ENCODE data around the gene HPGD. TPM values are rescaled to one million over a fixed set of nuclear protein-coding genes. Genes with fewer than 3 reads are reported as not detected.

Gene HPGD
- total RNA-seq, 2 experiments from 2014 or later, result 9.3 to 10.4 TPM

DNA sequence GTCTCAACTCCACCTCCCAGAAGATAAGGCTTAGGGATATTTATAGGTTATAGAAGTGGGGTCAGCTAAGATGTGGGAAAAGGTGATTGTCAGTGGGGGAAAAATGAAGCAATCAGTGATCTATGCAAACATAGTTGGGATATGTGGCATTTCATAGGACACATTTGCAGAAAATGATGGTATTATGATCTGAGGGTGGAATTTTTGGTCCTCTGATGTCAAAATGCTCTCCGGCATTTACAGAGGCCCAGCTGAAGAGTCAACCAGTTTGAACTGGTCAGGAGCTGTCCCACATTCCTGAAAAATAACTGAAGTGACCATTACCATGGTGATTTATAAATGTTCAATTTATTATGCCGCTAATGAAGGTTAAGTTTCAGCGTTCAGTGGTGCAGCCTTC is 12.2 kb upstream of the HPGD start:
- DNase-seq (no peak), ATAC-seq (ENCODE audit: poor library complexity) (no peak)
- Mint-ChIP-seq H3K4me1 (ENCODE audit: low read depth) (no peaks in the 10 kb centered on the region), H3K4me3 (no peak overlapping the region), H3K27me3 (peaks cover 4% of the 10 kb centered on the region), H3K36me3 (ENCODE audit: low read depth) (no peaks in the 10 kb centered on the region), H3K9me3 (no peaks in the 10 kb centered on the region), H3K27ac (no peak overlapping the region)
- no peak for TF ChIP-seq CTCF (IDR thresholded peaks at IDR 0.05)
- ChIA-PET POLR2A (no interaction called here), CTCF (no interaction called here)
- H3K36me3 ChIP-seq (ENCODE audit: insufficient read depth, low read length), result no peaks in the 10 kb centered on the region
- intact Hi-C loops (cut with DNase I, micrococcal nuclease), result no loop called here
- H3K27me3 ChIP-seq (ENCODE audit: control insufficient read depth in 1 of 2, insufficient read depth in 2 of 2, low read length in 2 of 2), result no peaks in the 10 kb centered on the region
- H3K4me3 ChIP-seq (ENCODE audit: low read length), result no peak overlapping the region
- no peak overlapping the region for H3K27ac ChIP-seq (ENCODE audit: low read depth in 1 of 2, low read length in 2 of 2)
- no peaks in the 10 kb centered on the region for H3K4me1 ChIP-seq (ENCODE audit: insufficient read depth, low read length)
- H3K9me3 ChIP-seq (ENCODE audit: control insufficient read depth in 1 of 2, insufficient read depth in 1 of 2, low read length in 2 of 2), result no peaks in the 10 kb centered on the region

DNA sequence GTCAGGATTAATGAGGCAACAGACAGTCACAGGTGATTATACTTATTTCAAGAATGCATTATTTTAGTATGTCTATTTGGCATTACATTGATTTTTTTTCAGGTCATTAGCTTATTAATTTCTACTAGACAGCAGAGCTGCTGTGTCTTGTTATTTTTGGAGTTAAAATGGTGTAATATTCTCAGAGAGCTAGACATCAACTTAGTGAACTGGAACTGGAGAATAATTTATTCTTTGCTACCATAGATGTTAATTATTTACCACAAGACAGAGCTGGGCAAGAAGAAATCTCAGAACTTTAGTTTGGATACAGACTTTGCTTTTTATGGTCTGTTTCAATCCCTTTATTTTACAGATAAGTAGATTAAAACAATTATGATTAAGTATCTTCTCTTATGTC is 10.2 kb upstream of the HPGD start:
- Mint-ChIP-seq H3K4me1 (ENCODE audit: low read depth) (no peaks in the 10 kb centered on the region), H3K27me3 (peaks cover 4% of the 10 kb centered on the region), H3K36me3 (ENCODE audit: low read depth) (no peaks in the 10 kb centered on the region), H3K27ac (no peak overlapping the region), H3K4me3 (no peak overlapping the region), H3K9me3 (no peaks in the 10 kb centered on the region)
- TF ChIP-seq CTCF (IDR thresholded peaks at IDR 0.05), result no peak
- Histone ChIP-seq H3K4me3 (ENCODE audit: low read length) (no peak overlapping the region), H3K27me3 (ENCODE audit: control insufficient read depth in 1 of 2, insufficient read depth in 2 of 2, low read length in 2 of 2) (no peaks in the 10 kb centered on the region), H3K4me1 (ENCODE audit: insufficient read depth, low read length) (no peaks in the 10 kb centered on the region), H3K27ac (ENCODE audit: low read depth in 1 of 2, low read length in 2 of 2) (no peak overlapping the region), H3K36me3 (ENCODE audit: insufficient read depth, low read length) (no peaks in the 10 kb centered on the region), H3K9me3 (ENCODE audit: control insufficient read depth in 1 of 2, insufficient read depth in 1 of 2, low read length in 2 of 2) (no peaks in the 10 kb centered on the region)
- intact Hi-C loops (cut with DNase I, micrococcal nuclease), result no loop called here
- POLR2A ChIA-PET, result no interaction called here
- DNase-seq, result no peak
- CTCF ChIA-PET, result no interaction called here
- ATAC-seq (ENCODE audit: poor library complexity), result no peak

- DNase-seq (no peak), ATAC-seq (ENCODE audit: poor library complexity) (no peak)
- H3K27me3 ChIP-seq (ENCODE audit: control insufficient read depth in 1 of 2, insufficient read depth in 2 of 2, low read length in 2 of 2), result no peaks in the 10 kb centered on the region
- Mint-ChIP-seq H3K27me3 (peaks cover 4% of the 10 kb centered on the region), H3K4me3 (no peak overlapping the region), H3K27ac (no peak overlapping the region), H3K36me3 (ENCODE audit: low read depth) (no peaks in the 10 kb centered on the region), H3K4me1 (ENCODE audit: low read depth) (no peaks in the 10 kb centered on the region), H3K9me3 (no peaks in the 10 kb centered on the region)
- intact Hi-C loops (cut with DNase I, micrococcal nuclease), result no loop called here
- ChIA-PET POLR2A (no interaction called here), CTCF (no interaction called here)
- H3K4me1 ChIP-seq (ENCODE audit: insufficient read depth, low read length), result no peaks in the 10 kb centered on the region
- no peaks in the 10 kb centered on the region for H3K36me3 ChIP-seq (ENCODE audit: insufficient read depth, low read length)
- no peak overlapping the region for H3K4me3 ChIP-seq (ENCODE audit: low read length)
- no peak for TF ChIP-seq CTCF (IDR thresholded peaks at IDR 0.05)
- H3K27ac ChIP-seq (ENCODE audit: low read depth in 1 of 2, low read length in 2 of 2), result no peak overlapping the region
- no peaks in the 10 kb centered on the region for H3K9me3 ChIP-seq (ENCODE audit: control insufficient read depth in 1 of 2, insufficient read depth in 1 of 2, low read length in 2 of 2)
Observed at GRCh38 chr4:174531486-174531885, 9.2 kb upstream of the HPGD start.
